Activated T-cell treated with anti-CD3 and anti-CD28 coated beads for 1 hour (primary cell): ENCODE data around the gene TNN.
"Not testable (repeated sequence)": the region's sequence is repeated elsewhere in the genome, so short reads cannot be mapped to it uniquely, and the experiment has no call there.

Experiments used
- DNase-seq: peaks from one replicate; pipeline ENCODE4 v3.0.0-alpha.2; 2020; ENCODE audit warnings: low read depth

The TNN gene

GRCh38 chr1:175072099-175072951 is 4.7 kb downstream of the TNN start:
- no peak for DNase-seq

- DNase-seq: no peak
These were observed 5.4 kb downstream of the TNN start for GRCh38 chr1:175073061-175073460.

DNA sequence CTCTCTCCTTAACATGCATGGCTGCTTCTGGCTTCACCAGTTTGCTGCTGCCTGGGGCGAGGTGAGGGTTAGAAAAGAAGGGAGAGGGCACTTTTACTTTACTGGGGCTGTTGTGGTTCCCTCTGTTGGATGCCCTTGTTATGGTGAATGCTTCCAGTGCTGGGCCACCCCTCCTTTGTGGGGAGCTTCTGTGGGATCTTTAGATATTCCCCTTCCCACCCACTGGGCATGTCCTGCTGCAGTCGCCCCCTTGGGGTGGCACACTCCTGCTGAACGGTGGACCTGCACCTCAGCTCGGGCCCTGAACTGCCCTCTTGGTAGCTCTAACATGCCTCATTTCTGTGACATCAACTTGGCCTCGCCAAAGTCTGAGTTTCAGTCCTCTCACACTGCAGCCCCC is 6.0 kb downstream of the TNN start:
- DNase-seq: no peak

DNA sequence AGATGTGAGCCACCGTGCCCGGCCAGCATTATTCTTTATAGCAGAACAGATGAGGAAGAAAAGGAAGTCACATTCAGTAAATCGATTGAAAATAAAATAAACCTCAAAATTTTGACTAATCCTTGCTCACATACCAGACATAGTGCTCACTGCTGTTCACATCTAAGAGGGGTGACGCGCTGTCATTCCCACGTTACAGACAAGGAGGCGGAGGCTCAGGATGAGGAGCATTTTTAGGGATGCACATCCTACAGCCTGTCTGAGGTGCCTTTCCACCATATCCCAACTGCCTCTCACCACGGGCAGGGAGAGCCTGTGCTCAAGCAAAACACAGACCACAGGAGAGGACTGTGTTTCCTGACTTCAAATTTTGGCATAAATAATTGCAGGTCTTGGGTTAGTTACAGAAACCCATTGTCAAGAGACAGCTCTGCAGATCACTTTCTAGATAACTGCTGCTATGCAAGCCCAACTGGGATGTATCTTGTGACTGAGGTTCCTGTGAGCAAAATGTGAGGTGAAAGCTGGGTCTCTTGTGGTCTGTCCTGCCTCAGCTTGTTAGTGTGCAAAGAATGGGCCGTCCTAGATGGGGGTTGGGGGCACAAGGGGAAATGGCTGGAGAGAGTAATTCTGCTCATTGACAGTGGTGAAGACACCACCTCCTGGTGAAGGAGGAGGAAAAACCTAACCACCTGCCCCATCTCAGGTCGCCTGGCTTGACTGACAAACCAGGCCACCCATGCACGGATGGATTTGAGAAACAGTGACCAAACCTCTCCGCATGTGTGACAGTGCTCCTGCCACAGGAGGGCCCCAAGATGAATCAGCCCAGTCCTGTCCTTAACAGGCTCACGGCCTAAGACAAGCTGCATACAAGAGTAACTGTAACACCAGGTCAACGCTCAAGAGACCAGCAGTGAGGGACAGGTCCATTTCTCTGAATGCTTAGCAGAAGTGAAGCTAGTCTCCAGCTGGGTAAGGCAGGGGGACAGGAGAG is 8.2 kb downstream of the TNN start:
- DNase-seq: no peak

GRCh38 chr1:175077356-175078030 is 9.9 kb downstream of the TNN start:
- no peak for DNase-seq

DNA sequence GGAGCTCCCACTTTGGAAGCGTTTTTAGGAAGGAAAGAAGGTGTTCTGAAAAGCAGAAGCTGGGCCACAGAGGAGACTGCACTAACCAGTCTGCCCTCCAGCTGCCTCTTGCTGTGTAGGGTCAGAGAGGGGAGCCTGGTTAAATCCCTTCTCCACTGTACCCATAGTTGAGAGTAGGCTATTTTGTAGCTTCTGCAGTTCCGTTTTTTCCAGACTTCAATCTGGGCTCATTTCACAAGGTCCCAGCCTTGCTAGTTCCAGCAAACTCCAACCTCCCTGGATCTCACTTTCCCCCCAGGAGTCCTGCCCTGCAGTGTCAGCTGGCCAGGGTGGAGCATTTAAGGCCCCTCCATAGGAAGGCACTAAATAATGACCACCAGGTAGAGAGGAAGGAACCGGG is 11.0 kb downstream of the TNN start:
- DNase-seq: no peak

- DNase-seq: no peak
These were observed 11.7 kb downstream of the TNN start for GRCh38 chr1:175079338-175079737.

- DNase-seq: no peak
These were observed 12.4 kb downstream of the TNN start for GRCh38 chr1:175080030-175080429.

DNA sequence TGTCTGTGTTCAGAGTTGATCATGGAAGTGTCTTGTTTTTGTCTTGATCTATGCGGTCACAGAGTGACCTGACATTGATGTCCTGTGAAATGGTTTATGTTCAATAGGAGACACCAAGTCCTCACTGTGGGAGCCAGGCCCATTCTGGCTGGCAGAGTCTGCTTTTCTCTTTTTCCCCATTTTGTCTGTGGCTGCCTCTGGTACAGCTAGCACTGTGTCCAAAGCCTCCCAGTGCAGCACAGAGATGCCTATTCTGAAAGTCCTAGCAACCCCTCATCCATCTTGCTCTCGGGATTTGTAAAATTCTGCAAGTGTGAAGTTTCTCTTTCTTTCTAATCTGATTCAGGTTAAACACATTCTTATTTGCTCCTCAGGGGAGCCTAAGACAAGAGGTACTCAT is 14.3 kb downstream of the TNN start:
- DNase-seq: no peak

DNA sequence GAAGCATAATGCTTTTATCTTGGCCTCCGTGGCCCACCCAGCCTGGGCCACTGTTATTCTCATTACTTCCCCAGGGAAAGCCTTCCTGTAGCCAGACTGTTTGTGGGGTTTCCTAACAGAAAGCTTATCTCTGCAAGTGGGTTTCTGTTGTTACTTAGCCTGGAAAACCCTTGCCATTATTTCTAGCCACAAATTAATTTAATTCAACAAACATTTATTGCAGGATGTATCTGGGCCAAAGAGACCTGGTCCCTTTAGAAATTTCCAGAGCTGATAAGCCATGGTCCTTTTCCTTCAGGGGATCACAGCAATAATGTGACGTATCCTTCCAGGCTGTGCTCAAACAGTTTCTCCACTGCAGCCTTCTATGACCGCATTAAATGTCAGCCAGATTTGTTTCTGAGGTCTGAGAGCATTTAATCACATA is 20.9 kb downstream of the TNN start:
- no peak for DNase-seq

DNA sequence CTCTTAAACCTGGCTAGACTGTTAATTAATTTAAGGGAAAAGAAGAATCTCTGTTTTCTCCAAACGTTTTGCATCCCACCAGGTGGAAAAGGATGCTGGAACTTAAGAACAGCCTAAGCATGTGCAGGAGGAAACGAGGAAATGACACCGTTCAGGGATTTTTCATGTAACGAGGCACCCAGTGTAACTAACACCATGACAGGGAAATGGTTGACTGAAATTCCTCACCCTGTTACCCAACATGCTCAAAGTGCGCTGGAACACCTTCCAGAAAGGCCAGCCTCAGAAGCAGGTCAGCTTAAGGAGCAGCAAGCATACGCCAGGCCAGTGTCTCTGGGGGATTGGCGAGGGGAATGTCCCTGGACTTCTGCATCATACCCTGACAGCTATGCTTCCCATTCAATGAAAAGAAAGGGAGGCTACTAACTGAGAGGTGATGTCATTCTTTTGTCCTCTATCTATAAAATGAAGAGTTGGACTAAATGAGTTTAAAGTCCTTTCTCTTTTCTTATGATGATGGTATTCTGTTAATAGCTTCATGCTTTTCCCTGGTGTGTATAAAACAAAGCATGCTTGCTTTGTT is 21.6 kb downstream of the TNN start:
- DNase-seq: no peak

GRCh38 chr1:175090780-175091179 is 23.1 kb downstream of the TNN start:
- DNase-seq: no peak

DNA sequence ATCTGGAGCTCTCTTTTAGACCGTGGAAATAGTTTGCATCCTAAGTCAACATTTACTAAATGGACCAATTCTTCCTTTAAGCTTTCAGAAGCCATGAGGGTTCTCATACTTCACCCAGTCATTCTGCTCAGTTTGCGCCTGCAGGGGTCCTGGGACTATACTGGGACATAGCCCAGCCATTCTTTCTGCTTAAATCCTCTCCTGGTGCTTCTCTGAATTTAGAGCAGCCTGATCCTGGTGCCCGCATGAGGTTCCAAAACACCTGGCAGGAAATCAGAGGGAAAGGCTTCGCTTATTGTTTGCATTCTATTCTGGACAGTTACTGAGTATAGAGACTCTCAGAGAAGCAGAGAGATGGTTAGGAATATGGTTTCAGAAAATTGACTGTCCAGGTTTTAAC is 27.0 kb downstream of the TNN start:
- DNase-seq: no peak

GRCh38 chr1:175095069-175095468 is 27.4 kb downstream of the TNN start:
- DNase-seq: no peak

GRCh38 chr1:175095978-175096607 is 28.5 kb downstream of the TNN start:
- DNase-seq: no peak

- no peak for DNase-seq
These were observed 29.7 kb downstream of the TNN start for GRCh38 chr1:175097361-175097760.

DNA sequence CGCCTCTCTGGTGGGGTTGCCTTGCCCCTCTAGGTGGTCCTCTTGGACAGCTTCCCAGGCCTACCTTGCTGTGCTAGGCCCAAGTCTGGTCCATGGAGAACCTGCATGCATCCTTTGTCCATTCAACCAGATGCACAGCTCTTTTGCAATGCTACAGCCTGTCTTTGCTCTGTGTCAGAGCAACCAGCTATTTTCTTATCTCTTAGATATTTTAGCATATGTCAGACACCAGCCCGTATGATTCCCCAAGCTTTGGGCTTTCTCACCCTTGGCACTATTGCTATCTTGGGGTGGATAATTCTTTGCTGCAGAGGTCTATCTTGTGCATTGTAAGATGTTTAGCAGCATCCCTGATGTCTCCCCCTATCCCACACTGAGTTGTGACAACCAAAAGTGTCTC is 32.3 kb downstream of the TNN start:
- no peak for DNase-seq

DNA sequence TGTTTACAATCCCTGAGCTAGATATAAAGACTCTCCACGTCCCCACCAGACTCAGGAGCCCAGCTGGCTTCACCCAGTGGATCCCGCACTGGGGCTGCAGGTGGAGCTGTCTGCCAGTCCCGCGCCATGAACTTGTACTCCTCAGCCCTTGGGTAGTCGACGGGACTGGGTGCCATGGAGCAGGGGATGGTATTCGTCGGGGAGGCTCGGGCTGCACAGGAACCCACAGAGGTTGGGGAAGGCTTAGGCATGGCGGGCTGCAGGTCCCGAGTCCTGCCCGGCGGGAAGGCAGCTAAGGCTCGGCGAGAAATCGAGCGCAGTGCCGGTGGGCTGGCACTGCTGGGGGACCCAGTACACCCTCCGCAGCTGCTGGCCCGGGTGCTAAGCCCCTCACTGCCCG is 34.5 kb downstream of the TNN start:
- not testable (repeated sequence) for DNase-seq

- not testable (repeated sequence) for DNase-seq
These were observed 38.9 kb downstream of the TNN start for GRCh38 chr1:175106536-175106935.

- not testable (repeated sequence) for DNase-seq
These were observed 40.7 kb downstream of the TNN start for GRCh38 chr1:175108331-175108820.

DNA sequence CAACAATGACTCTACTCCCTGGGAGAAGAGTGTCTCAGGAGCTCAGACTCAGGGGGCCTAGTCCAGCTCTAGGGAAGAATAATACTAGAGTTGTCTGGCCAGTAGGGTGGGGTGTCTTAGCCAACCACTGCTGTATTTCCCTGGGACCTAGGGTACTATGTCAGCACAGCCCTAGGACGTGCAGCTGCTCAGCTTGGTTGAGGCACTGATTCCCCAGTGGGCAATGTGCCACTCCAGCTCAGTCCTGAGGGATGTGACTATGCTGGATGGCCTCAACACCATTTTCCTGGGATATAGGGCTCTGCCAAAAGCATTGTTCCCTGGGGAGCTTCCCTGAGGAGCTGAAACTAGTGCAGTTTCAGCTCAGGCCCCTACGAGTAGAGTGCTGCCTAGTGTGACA is 47.4 kb downstream of the TNN start:
- no peak for DNase-seq
